Activated B cell treated with CpG ODN at 0.5 μM for 24 hours (primary cell): ENCODE data around the gene LHFPL6. TPM values are rescaled to one million over a fixed set of nuclear protein-coding genes. Genes with fewer than 3 reads are reported as not detected.

ENCODE experiments used
- ATAC-seq: fragments of 200-7000 bp; cut with Tn5 transposase; one replicate; pipeline ENCODE4 v1.10.0; 2021; ENCODE audit warnings: low read depth, mild to moderate bottlenecking, moderate library complexity
- CTCF ChIA-PET: fragments of 350-600 bp; sonication (Branson Sonifier 250); formaldehyde crosslinking; loops from one replicate; lab custom pipeline; 2021; ENCODE audit warnings: antibody characterized with exemption; lab: Charles Lee
- POLR2A ChIA-PET: fragments of 350-600 bp; sonication (Branson Sonifier 250); formaldehyde crosslinking; loops from one replicate; lab custom pipeline; 2021; ENCODE audit warnings: antibody characterized with exemption; lab: Charles Lee
- DNase-seq: peaks from one replicate; pipeline ENCODE4 v3.0.0; 2022
- H3K27ac Mint-ChIP-seq: one replicate; pipeline ENCODE4 v1.8.0; 2020; ENCODE audit warnings: mixed read lengths
- H3K27me3 Mint-ChIP-seq: one replicate; pipeline ENCODE4 v1.8.0; 2021; ENCODE audit warnings: mixed read lengths
- H3K36me3 Mint-ChIP-seq: one replicate; pipeline ENCODE4 v1.8.0; 2021; ENCODE audit warnings: low read depth, mixed read lengths
- H3K4me1 Mint-ChIP-seq: one replicate; pipeline ENCODE4 v1.8.0; 2021; ENCODE audit warnings: mixed read lengths
- H3K4me3 Mint-ChIP-seq: one replicate; pipeline ENCODE4 v1.8.0; 2020; ENCODE audit warnings: mild to moderate bottlenecking, mixed read lengths
- H3K9me3 Mint-ChIP-seq: one replicate; pipeline ENCODE4 v1.8.0; 2020; ENCODE audit warnings: mixed read lengths
- intact Hi-C: fragments of 100-400 bp; cut with micrococcal nuclease; formaldehyde crosslinking; loops from one replicate; pipeline ENCODE4 v1.15.1; 2024
- total RNA-seq: library from RNA; stranded (reverse); gene quantifications from 2 replicates; pipeline ENCODE4 v1.2.3, GENCODE V29; 2022
- TF ChIP-seq, protein P1 (sequence below): fragments of 200-600 bp; IDR thresholded peaks from one replicate; pipeline ENCODE4 v1.8.0; 2022; ENCODE audit warnings: antibody characterized with exemption, mild to moderate bottlenecking

Gene LHFPL6
- total RNA-seq, 1 donor from 2014 or later = 0.13 TPM

DNA sequence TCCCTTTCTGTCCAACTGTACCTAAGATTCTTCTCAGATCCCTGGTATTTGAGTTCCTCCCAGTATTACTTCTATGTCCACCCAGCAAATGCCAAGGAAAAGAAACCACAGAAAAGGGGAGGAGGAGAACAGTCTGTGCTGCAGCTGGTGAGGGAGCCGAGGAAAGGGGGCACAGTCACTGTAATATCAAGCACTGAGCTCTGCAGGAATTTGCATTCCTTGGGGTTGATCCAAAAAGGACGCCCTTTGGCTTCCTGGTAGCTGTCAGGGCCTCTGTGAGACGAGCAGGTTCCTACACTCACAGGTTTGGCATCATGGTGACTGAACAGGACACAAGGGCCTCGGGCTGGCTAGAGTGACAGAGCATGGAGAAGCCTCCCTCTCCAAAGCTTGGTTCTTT lies 291.4 kb downstream of the LHFPL6 start:
- TF ChIP-seq, protein P1, sequence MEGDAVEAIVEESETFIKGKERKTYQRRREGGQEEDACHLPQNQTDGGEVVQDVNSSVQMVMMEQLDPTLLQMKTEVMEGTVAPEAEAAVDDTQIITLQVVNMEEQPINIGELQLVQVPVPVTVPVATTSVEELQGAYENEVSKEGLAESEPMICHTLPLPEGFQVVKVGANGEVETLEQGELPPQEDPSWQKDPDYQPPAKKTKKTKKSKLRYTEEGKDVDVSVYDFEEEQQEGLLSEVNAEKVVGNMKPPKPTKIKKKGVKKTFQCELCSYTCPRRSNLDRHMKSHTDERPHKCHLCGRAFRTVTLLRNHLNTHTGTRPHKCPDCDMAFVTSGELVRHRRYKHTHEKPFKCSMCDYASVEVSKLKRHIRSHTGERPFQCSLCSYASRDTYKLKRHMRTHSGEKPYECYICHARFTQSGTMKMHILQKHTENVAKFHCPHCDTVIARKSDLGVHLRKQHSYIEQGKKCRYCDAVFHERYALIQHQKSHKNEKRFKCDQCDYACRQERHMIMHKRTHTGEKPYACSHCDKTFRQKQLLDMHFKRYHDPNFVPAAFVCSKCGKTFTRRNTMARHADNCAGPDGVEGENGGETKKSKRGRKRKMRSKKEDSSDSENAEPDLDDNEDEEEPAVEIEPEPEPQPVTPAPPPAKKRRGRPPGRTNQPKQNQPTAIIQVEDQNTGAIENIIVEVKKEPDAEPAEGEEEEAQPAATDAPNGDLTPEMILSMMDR = no peak
- no peak overlapping the region for H3K4me3 Mint-ChIP-seq
- POLR2A ChIA-PET = no interaction called here
- H3K27me3 Mint-ChIP-seq = no peaks in the 10 kb centered on the region
- no peak for ATAC-seq
- no peaks in the 10 kb centered on the region for H3K9me3 Mint-ChIP-seq
- H3K36me3 Mint-ChIP-seq = no peaks in the 10 kb centered on the region
- CTCF ChIA-PET = no interaction called here
- no peak for DNase-seq
- H3K27ac Mint-ChIP-seq = no peak overlapping the region
- H3K4me1 Mint-ChIP-seq = peaks cover 6% of the 10 kb centered on the region
- intact Hi-C loops = no loop called here

DNA sequence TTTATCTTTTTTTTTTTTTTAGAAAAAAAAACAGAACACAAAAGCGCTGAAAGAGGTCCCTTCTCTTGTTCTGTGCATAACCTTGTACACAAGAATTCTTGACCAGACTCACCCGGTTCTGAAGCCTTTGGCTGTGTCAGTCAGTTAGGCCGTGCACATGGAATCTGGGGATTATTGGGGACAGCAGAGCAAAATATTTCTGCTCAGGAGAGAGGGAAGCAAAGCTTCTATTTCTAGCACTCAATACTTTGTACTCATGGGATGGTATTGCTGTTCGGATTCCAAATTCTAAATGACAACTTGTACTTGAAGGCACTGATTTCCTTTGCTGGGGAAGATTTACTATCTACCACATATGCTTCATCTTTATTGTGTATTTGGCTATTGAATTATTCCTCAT lies 292.0 kb downstream of the LHFPL6 start:
- ChIA-PET CTCF (no interaction called here), POLR2A (no interaction called here)
- Mint-ChIP-seq H3K36me3 (no peaks in the 10 kb centered on the region), H3K27ac (no peak overlapping the region), H3K4me3 (no peak overlapping the region), H3K9me3 (no peaks in the 10 kb centered on the region), H3K27me3 (no peaks in the 10 kb centered on the region), H3K4me1 (peaks cover 7% of the 10 kb centered on the region)
- no peak for ATAC-seq
- no peak for DNase-seq
- TF ChIP-seq, protein P1 = no peak
- intact Hi-C loops = no loop called here

GRCh38 chr13:39306639-39307589 lies 296.1 kb downstream of the LHFPL6 start:
- Mint-ChIP-seq H3K27ac (no peak overlapping the region), H3K4me1 (peaks cover 7% of the 10 kb centered on the region), H3K27me3 (no peaks in the 10 kb centered on the region), H3K4me3 (no peak overlapping the region), H3K36me3 (no peaks in the 10 kb centered on the region), H3K9me3 (no peaks in the 10 kb centered on the region)
- intact Hi-C loops = no loop called here
- ChIA-PET POLR2A (no interaction called here), CTCF (no interaction called here)
- ATAC-seq (peak; percentile 71), DNase-seq (no peak)
- TF ChIP-seq, protein P1 = no peak

- Mint-ChIP-seq H3K4me3 (no peak overlapping the region), H3K4me1 (peaks cover 7% of the 10 kb centered on the region), H3K27ac (no peak overlapping the region), H3K36me3 (no peaks in the 10 kb centered on the region), H3K27me3 (no peaks in the 10 kb centered on the region), H3K9me3 (no peaks in the 10 kb centered on the region)
- DNase-seq = no peak
- no peak for ATAC-seq
- POLR2A ChIA-PET = no interaction called here
- TF ChIP-seq, protein P1 = no peak
- CTCF ChIA-PET = no interaction called here
- intact Hi-C loops = no loop called here
Measured at GRCh38 chr13:39302820-39303219, 300.2 kb downstream of the LHFPL6 start.

GRCh38 chr13:39298951-39299350 lies 304.0 kb downstream of the LHFPL6 start:
- H3K27me3 Mint-ChIP-seq = no peaks in the 10 kb centered on the region
- H3K36me3 Mint-ChIP-seq = no peaks in the 10 kb centered on the region
- ATAC-seq = no peak
- peaks cover 9% of the 10 kb centered on the region for H3K9me3 Mint-ChIP-seq
- no peak overlapping the region for H3K4me3 Mint-ChIP-seq
- ChIA-PET CTCF (no interaction called here), POLR2A (no interaction called here)
- H3K27ac Mint-ChIP-seq = no peak overlapping the region
- no peak for DNase-seq
- TF ChIP-seq, protein P1 = no peak
- intact Hi-C loops = no loop called here
- H3K4me1 Mint-ChIP-seq = no peaks in the 10 kb centered on the region
